ENCODE measurements around the gene TCP11.

The TCP11 gene

GRCh38 chr6:35073766-35074471 is 67.2 kb downstream of the TCP11 start:
- H3K9me3 Mint-ChIP-seq = no peaks in the 10 kb centered on the region
- H3K27ac Mint-ChIP-seq = no peak overlapping the region
- no peak for DNase-seq
- no peaks in the 10 kb centered on the region for H3K27me3 Mint-ChIP-seq
- H3K4me3 Mint-ChIP-seq = no peak overlapping the region
- ATAC-seq = no peak
- H3K4me1 Mint-ChIP-seq = no peaks in the 10 kb centered on the region

- H3K9me3 Mint-ChIP-seq = no peaks in the 10 kb centered on the region
- no peak for ATAC-seq
- no peak overlapping the region for H3K27ac Mint-ChIP-seq
- no peak for DNase-seq
- no peak overlapping the region for H3K4me3 Mint-ChIP-seq
- H3K27me3 Mint-ChIP-seq = no peaks in the 10 kb centered on the region
- no peaks in the 10 kb centered on the region for H3K4me1 Mint-ChIP-seq
These were observed 67.9 kb downstream of the TCP11 start for GRCh38 chr6:35073211-35073610.

- H3K9me3 Mint-ChIP-seq = no peaks in the 10 kb centered on the region
- DNase-seq = no peak
- H3K4me3 Mint-ChIP-seq = no peak overlapping the region
- no peaks in the 10 kb centered on the region for H3K27me3 Mint-ChIP-seq
- H3K4me1 Mint-ChIP-seq = no peaks in the 10 kb centered on the region
- H3K27ac Mint-ChIP-seq = no peak overlapping the region
- no peak for ATAC-seq
These were observed 68.5 kb downstream of the TCP11 start for GRCh38 chr6:35072698-35073055.

GRCh38 chr6:35072051-35072697 is 69.0 kb downstream of the TCP11 start:
- ATAC-seq (no peak), DNase-seq (no peak)
- no peaks in the 10 kb centered on the region for H3K27me3 Mint-ChIP-seq
- no peak overlapping the region for H3K27ac Mint-ChIP-seq
- no peaks in the 10 kb centered on the region for H3K9me3 Mint-ChIP-seq
- H3K4me1 Mint-ChIP-seq = no peaks in the 10 kb centered on the region
- no peak overlapping the region for H3K4me3 Mint-ChIP-seq

- peak overlapping the region in 1 of 2 donors; percentile 50 for H3K27ac Mint-ChIP-seq
- no peak overlapping the region for H3K4me3 Mint-ChIP-seq
- ATAC-seq (no peak), DNase-seq (no peak)
- H3K9me3 Mint-ChIP-seq = no peaks in the 10 kb centered on the region
- no peaks in the 10 kb centered on the region for H3K27me3 Mint-ChIP-seq
- H3K4me1 Mint-ChIP-seq = no peaks in the 10 kb centered on the region
These were observed 69.7 kb downstream of the TCP11 start for GRCh38 chr6:35071347-35071994.

GRCh38 chr6:35070111-35070510 is 71.0 kb downstream of the TCP11 start:
- Mint-ChIP-seq H3K4me1 (no peaks in the 10 kb centered on the region), H3K27me3 (no peaks in the 10 kb centered on the region), H3K4me3 (no peak overlapping the region), H3K9me3 (no peaks in the 10 kb centered on the region), H3K27ac (no peak overlapping the region)
- ATAC-seq (no peak), DNase-seq (no peak)

GRCh38 chr6:35069262-35069661 is 71.9 kb downstream of the TCP11 start:
- no peaks in the 10 kb centered on the region for H3K9me3 Mint-ChIP-seq
- H3K27me3 Mint-ChIP-seq = no peaks in the 10 kb centered on the region
- H3K4me3 Mint-ChIP-seq = no peak overlapping the region
- H3K4me1 Mint-ChIP-seq = no peaks in the 10 kb centered on the region
- DNase-seq (no peak), ATAC-seq (no peak)
- H3K27ac Mint-ChIP-seq = no peak overlapping the region

GRCh38 chr6:35068644-35069043 is 72.5 kb downstream of the TCP11 start:
- ATAC-seq (no peak), DNase-seq (no peak)
- Mint-ChIP-seq H3K27me3 (no peaks in the 10 kb centered on the region), H3K4me1 (no peaks in the 10 kb centered on the region), H3K4me3 (no peak overlapping the region), H3K9me3 (no peaks in the 10 kb centered on the region), H3K27ac (no peak overlapping the region)

- H3K27me3 Mint-ChIP-seq = no peaks in the 10 kb centered on the region
- ATAC-seq (no peak), DNase-seq (no peak)
- no peaks in the 10 kb centered on the region for H3K9me3 Mint-ChIP-seq
- H3K27ac Mint-ChIP-seq = peak overlapping the region; percentile 28 to 78
- H3K4me3 Mint-ChIP-seq = no peak overlapping the region
- H3K4me1 Mint-ChIP-seq = peaks cover 2% of the 10 kb centered on the region
These were observed 72.9 kb downstream of the TCP11 start for GRCh38 chr6:35068206-35068605.
